ENCODE results near the gene PIP4P1.

DNA sequence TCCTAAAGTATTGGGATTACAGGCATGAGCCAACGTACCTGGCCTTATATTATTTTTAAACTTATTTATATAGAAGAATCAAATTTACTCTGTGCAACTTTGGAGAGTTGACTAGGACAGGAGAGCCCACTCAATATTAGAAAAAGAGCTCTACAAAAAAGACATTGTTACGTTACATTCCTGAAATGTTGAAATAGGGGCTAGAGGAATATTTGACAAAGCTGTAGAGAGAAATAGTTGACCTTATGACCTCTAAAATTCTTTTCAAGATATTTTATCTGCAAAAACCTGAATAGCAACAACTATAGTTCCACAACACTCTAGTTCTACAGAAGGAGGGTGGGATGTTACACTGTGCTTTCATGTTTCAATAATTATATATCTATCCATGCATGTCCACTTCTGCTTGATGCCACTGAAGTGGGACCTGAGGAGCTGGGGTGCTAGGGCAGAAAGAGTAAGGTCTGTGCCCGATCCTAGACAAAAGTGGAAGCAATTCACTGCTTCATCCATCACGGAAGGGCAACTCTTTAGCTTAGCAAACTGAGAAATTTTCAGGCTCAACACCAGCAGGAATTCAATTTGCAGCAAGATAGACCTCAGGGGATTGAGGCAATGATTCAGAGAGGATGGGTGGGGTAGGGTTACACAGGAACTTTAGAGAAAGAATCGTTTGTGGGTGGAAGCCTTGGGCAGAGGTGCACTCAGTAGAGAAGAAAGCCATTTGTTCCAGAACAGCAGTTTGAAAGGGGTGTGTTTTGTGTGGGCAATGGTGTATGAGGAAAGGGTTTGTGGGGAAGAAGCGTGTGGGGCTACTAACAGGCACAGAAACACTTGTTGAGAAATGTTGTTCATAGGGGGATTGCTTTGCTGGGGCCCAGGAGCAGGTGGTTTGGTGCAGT lies 28.1 kb upstream of the PIP4P1 start:
- TF ChIP-seq EZH2 (IDR thresholded peaks at IDR 0.05; ENCODE audit: insufficient read depth, low read length): no peak
- TF ChIP-seq, protein P1, sequence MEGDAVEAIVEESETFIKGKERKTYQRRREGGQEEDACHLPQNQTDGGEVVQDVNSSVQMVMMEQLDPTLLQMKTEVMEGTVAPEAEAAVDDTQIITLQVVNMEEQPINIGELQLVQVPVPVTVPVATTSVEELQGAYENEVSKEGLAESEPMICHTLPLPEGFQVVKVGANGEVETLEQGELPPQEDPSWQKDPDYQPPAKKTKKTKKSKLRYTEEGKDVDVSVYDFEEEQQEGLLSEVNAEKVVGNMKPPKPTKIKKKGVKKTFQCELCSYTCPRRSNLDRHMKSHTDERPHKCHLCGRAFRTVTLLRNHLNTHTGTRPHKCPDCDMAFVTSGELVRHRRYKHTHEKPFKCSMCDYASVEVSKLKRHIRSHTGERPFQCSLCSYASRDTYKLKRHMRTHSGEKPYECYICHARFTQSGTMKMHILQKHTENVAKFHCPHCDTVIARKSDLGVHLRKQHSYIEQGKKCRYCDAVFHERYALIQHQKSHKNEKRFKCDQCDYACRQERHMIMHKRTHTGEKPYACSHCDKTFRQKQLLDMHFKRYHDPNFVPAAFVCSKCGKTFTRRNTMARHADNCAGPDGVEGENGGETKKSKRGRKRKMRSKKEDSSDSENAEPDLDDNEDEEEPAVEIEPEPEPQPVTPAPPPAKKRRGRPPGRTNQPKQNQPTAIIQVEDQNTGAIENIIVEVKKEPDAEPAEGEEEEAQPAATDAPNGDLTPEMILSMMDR (IDR thresholded peaks at IDR 0.05; ENCODE audit: insufficient read depth, low read depth, low read length): no peak
